Vagina (tissue), 2 donors: ENCODE results near the gene DRAM1. TPM values are rescaled to one million over a fixed set of nuclear protein-coding genes. Genes with fewer than 3 reads are reported as not detected.

Experiments
- DNase-seq, 2 donors: peaks; one replicate each; pipeline ENCODE4 v3.0.0-alpha.2; 2017; ENCODE audit errors: extremely low spot score in 2 of 2
- H3K27ac ChIP-seq: fragments of 200-600 bp; sonication (generic); one replicate; pipeline ENCODE4 v1.5.1; 2019
- H3K27me3 ChIP-seq: fragments of 200-600 bp; sonication (generic); one replicate; pipeline ENCODE4 v1.5.1; 2019
- H3K36me3 ChIP-seq, 2 donors: fragments of 200-600 bp; sonication (generic); one replicate each; pipeline ENCODE4 v1.5.1; 2017 to 2019
- H3K4me1 ChIP-seq: fragments of 200-600 bp; sonication (generic); one replicate; pipeline ENCODE4 v1.5.1; 2019
- H3K4me3 ChIP-seq, 2 donors: fragments of 200-600 bp; sonication (generic); 1 replicate in 1 of 2; 2 replicates in 1 of 2; pipeline ENCODE4 v1.5.1; 2016 to 2019
- H3K9me3 ChIP-seq: fragments of 200-600 bp; sonication (generic); one replicate; pipeline ENCODE4 v1.5.1; 2019
- POLR2A ChIP-seq, 2 donors: fragments of 450-650 bp; IDR thresholded peaks; one replicate each; pipeline ENCODE4 v1.6.1; 2017; ENCODE audit warnings: antibody characterized with exemption in 2 of 2, mild to moderate bottlenecking in 2 of 2, moderate library complexity in 2 of 2
- POLR2AphosphoS5 ChIP-seq, 2 donors: sonication (generic); formaldehyde crosslinking; IDR thresholded peaks; one replicate each; pipeline ENCODE4 v1.9.0; 2017; ENCODE audit warnings: antibody characterized with exemption in 2 of 2, mild to moderate bottlenecking in 2 of 2, low read depth in 1 of 2; ENCODE audit not compliant: insufficient read depth in 1 of 2
- intact Hi-C: fragments of 100-400 bp; cut with DNase I; formaldehyde crosslinking; loops from one replicate; pipeline ENCODE4 v1.15.1; 2023
- total RNA-seq: library from RNA; depleted of rRNA; stranded (reverse); fragments of >200 nt; gene quantifications from one replicate; pipeline ENCODE4 v1.2.3, GENCODE V29; 2016
- TF ChIP-seq, protein P1 (sequence below), 3 experiments: fragments of 450-650 bp in 2 of 3; fragments of 200-600 bp in 1 of 3; sonication (generic) in 1 of 3; IDR thresholded peaks; one replicate each; pipeline ENCODE4 v1.5.1; 2017 to 2019; ENCODE audit warnings: antibody characterized with exemption in 3 of 3, mild to moderate bottlenecking in 2 of 3, moderate library complexity in 2 of 3

Gene DRAM1
- total RNA-seq, 1 donor from 2014 or later = 18.9 TPM

- DNase-seq = no peak
- Histone ChIP-seq H3K4me3 (no peak overlapping the region), H3K9me3 (no peaks in the 10 kb centered on the region), H3K36me3 (no peaks in the 10 kb centered on the region), H3K27ac (no peak overlapping the region), H3K27me3 (no peaks in the 10 kb centered on the region), H3K4me1 (peaks cover under 1% of the 10 kb centered on the region)
- no peak for TF ChIP-seq POLR2AphosphoS5 (IDR thresholded peaks at IDR 0.05; ENCODE audit: insufficient read depth in 1 of 2, low read depth in 1 of 2)
- TF ChIP-seq, protein P1, sequence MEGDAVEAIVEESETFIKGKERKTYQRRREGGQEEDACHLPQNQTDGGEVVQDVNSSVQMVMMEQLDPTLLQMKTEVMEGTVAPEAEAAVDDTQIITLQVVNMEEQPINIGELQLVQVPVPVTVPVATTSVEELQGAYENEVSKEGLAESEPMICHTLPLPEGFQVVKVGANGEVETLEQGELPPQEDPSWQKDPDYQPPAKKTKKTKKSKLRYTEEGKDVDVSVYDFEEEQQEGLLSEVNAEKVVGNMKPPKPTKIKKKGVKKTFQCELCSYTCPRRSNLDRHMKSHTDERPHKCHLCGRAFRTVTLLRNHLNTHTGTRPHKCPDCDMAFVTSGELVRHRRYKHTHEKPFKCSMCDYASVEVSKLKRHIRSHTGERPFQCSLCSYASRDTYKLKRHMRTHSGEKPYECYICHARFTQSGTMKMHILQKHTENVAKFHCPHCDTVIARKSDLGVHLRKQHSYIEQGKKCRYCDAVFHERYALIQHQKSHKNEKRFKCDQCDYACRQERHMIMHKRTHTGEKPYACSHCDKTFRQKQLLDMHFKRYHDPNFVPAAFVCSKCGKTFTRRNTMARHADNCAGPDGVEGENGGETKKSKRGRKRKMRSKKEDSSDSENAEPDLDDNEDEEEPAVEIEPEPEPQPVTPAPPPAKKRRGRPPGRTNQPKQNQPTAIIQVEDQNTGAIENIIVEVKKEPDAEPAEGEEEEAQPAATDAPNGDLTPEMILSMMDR (IDR thresholded peaks at IDR 0.05) = no peak
- no peak for TF ChIP-seq POLR2A (IDR thresholded peaks at IDR 0.05)
- intact Hi-C loops = no loop called here
Observed at GRCh38 chr12:101931498-101932326, 54.3 kb downstream of the DRAM1 start.

DNA sequence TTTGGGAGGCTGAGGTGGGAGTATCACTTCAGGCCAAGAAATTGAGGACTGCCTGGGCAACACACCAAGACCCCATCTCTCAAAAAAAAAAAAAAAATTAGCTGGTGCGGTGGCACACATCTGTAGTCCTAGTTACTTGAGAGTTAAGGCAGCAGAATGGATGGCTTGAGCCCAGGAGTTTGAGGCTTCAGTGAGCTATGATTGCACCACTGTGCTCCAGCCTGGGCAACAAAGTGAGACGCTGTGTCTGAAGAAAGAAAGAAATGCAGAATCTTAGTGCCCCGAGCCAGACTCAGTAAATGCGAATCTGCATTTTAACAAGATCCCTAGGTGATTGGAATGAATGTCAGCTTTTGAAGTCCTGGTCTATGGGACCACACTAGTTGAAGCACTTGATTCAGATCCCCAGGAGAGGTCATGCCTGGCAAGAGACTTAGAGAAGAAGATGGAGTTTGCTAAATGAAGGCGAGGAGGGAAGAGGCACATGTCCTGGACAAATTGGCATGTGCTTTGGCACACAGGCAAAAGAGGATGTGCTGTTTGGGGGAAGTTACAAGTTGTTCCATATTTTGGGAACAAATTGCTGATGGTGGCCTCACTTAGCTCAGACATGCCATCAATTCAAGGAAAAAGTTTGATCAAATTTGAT lies 56.6 kb downstream of the DRAM1 start:
- no peak for DNase-seq
- Histone ChIP-seq H3K4me3 (no peak overlapping the region), H3K4me1 (peaks cover 8% of the 10 kb centered on the region), H3K9me3 (no peaks in the 10 kb centered on the region), H3K27ac (no peak overlapping the region), H3K27me3 (no peaks in the 10 kb centered on the region), H3K36me3 (no peaks in the 10 kb centered on the region)
- TF ChIP-seq POLR2AphosphoS5 (IDR thresholded peaks at IDR 0.05; ENCODE audit: insufficient read depth in 1 of 2, low read depth in 1 of 2) = no peak
- TF ChIP-seq, protein P1 (IDR thresholded peaks at IDR 0.05) = no peak
- no peak for TF ChIP-seq POLR2A (IDR thresholded peaks at IDR 0.05)
- intact Hi-C loops = no loop called here

DNA sequence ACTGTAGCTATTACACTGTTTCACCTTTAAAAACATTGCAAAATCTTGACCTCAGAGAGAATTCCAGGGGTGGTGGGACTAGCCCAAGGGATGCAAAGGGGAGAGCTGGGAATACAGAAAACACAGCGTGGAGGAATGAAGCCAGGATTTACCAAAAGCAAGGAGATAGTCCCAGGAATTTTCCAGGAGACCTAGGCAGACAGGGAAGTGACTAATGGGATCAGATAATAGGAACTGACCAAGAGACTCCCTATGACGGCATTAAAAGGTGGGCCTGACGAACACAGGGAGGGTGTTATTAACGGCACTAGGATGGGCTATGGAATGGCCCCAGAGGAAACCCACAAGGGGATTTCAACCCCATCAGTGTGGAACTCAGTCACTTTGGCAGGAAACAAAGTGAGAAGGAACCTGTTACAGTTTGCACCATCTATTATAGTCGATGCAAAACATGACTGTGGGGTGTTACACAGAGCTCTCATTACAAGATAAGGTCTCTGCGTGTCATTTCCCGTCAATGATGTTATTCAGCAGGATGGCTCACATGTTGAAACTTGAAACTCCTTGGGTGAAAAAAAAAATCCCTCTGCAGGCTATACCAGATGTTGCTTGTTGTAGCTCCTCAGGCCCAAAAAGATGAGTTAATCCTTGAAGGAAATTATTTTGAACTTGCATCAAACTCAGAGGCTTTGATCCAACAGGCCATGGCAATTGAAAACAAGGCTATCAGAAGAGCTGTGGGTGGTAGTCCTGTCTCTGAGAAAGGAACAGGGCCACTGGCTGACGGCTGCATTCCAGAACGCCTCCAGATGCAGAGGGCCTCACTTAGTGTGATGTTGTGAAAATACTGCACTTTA lies 58.7 kb downstream of the DRAM1 start:
- peaks cover 20% of the 10 kb centered on the region for H3K4me1 ChIP-seq
- intact Hi-C loops = loop anchor here (5.0 kb wide), 1 partner anchor 831 kb away; no protein-coding TSS in a partner anchor

DNA sequence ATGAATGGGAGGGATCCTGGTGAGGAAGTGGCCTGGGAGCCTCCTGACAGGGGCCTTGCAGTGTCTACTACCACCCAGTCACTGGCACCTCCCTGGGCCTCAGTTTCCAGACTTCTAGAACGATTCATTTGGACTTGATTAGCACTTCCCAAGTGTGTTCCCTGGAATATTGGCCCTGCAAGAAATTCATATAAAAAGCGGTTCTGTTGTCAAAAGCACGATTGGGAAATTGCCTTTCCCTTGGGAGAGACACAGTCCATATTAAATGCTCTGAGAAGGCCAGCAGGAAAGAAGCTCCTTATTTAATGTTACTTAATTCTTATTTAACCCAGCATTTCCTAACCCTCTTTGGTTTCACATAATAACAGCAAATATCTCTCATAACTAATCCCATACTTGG lies 61.9 kb downstream of the DRAM1 start:
- Histone ChIP-seq H3K4me3 (no peak overlapping the region), H3K4me1 (peaks cover 23% of the 10 kb centered on the region), H3K27ac (peak overlapping the region; percentile 64), H3K27me3 (no peaks in the 10 kb centered on the region), H3K36me3 (no peaks in the 10 kb centered on the region), H3K9me3 (no peaks in the 10 kb centered on the region)
- no peak for DNase-seq
- TF ChIP-seq POLR2AphosphoS5 (IDR thresholded peaks at IDR 0.05; ENCODE audit: insufficient read depth in 1 of 2, low read depth in 1 of 2) (no peak), POLR2A (IDR thresholded peaks at IDR 0.05) (no peak)
- TF ChIP-seq, protein P1 (IDR thresholded peaks at IDR 0.05) = no peak
- intact Hi-C loops = loop anchor here (5.0 kb wide), 1 partner anchor 828 kb away; no protein-coding TSS in a partner anchor

More for the DNA sequence above, 58.7 kb downstream of the DRAM1 start:
- H3K27ac ChIP-seq = peak overlapping the region; percentile 64
- H3K4me3 ChIP-seq = no peak overlapping the region
- DNase-seq = peak in 1 of 2 donors; percentile 94
- H3K27me3 ChIP-seq = no peaks in the 10 kb centered on the region
- TF ChIP-seq POLR2A (IDR thresholded peaks at IDR 0.05) = no peak
- peak in 1 of 2 donors; percentile 12 for TF ChIP-seq POLR2AphosphoS5 (IDR thresholded peaks at IDR 0.05; ENCODE audit: insufficient read depth in 1 of 2, low read depth in 1 of 2)
- TF ChIP-seq, protein P1 (IDR thresholded peaks at IDR 0.05) = no peak
- no peaks in the 10 kb centered on the region for H3K36me3 ChIP-seq
- no peaks in the 10 kb centered on the region for H3K9me3 ChIP-seq
